ENCODE data around the gene SELPLG.
"Not testable (repeated sequence)": the region's sequence is repeated elsewhere in the genome, so short reads cannot be mapped to it uniquely, and the experiment has no call there.

SELPLG gene

GRCh38 chr12:108638141-108638827 lies 4.6 kb upstream of the SELPLG start:
- no peak for DNase-seq (ENCODE audit: low read depth)

- no peak for DNase-seq (ENCODE audit: low read depth)
Observed at GRCh38 chr12:108637222-108637971, 3.7 kb upstream of the SELPLG start.

GRCh38 chr12:108635997-108636808 lies 2.5 kb upstream of the SELPLG start:
- DNase-seq (ENCODE audit: low read depth): no peak

GRCh38 chr12:108635201-108635996 lies 1.7 kb upstream of the SELPLG start:
- no peak for DNase-seq (ENCODE audit: low read depth)

GRCh38 chr12:108634341-108634751 lies 652 bp upstream of the SELPLG start:
- DNase-seq (ENCODE audit: low read depth): peak; percentile 31

GRCh38 chr12:108633081-108633533 lies 587 bp downstream of the SELPLG start:
- DNase-seq (ENCODE audit: low read depth): no peak

- not testable (repeated sequence) for DNase-seq (ENCODE audit: low read depth)
Observed at GRCh38 chr12:108631261-108631660, 2.4 kb downstream of the SELPLG start.

- DNase-seq (ENCODE audit: low read depth): peak; percentile 96
Observed at GRCh38 chr12:108630481-108631207, 3.0 kb downstream of the SELPLG start.

- peak; percentile 92 for DNase-seq (ENCODE audit: low read depth)
Observed at GRCh38 chr12:108629824-108630476, 3.7 kb downstream of the SELPLG start.

GRCh38 chr12:108629151-108629550 lies 4.5 kb downstream of the SELPLG start:
- DNase-seq (ENCODE audit: low read depth): no peak

GRCh38 chr12:108627134-108627920 lies 6.4 kb downstream of the SELPLG start:
- DNase-seq (ENCODE audit: low read depth): no peak

- no peak for DNase-seq (ENCODE audit: low read depth)
Observed at GRCh38 chr12:108625228-108625627, 8.5 kb downstream of the SELPLG start.

- no peak for DNase-seq (ENCODE audit: low read depth)
Observed at GRCh38 chr12:108623577-108623976, 10.1 kb downstream of the SELPLG start.

GRCh38 chr12:108622921-108623514 lies 10.7 kb downstream of the SELPLG start:
- no peak for DNase-seq (ENCODE audit: low read depth)

- peak; percentile 72 for DNase-seq (ENCODE audit: low read depth)
Observed at GRCh38 chr12:108622421-108622820, 11.3 kb downstream of the SELPLG start.

- DNase-seq (ENCODE audit: low read depth): no peak
Observed at GRCh38 chr12:108621161-108621560, 12.5 kb downstream of the SELPLG start.

- DNase-seq (ENCODE audit: low read depth): peak; percentile 47
Observed at GRCh38 chr12:108620236-108620879, 13.3 kb downstream of the SELPLG start.

GRCh38 chr12:108619369-108620160 lies 14.1 kb downstream of the SELPLG start:
- DNase-seq (ENCODE audit: low read depth): no peak
